Mesendoderm (in vitro differentiated cells): ENCODE data around the gene CDIPT. TPM values are rescaled to one million over a fixed set of nuclear protein-coding genes. Genes with fewer than 3 reads are reported as not detected.
"Not testable (repeated sequence)": the region's sequence is repeated elsewhere in the genome, so short reads cannot be mapped to it uniquely, and the experiment has no call there.

ENCODE experiments used
- DNase-seq: peaks from one replicate; pipeline ENCODE4 v3.0.0; 2013
- H2AK5ac ChIP-seq: 2 replicates; pipeline ENCODE4 v1.6.1; 2013; ENCODE audit warnings: low read length, inconsistent platforms
- H2BK120ac ChIP-seq: 2 replicates; pipeline ENCODE4 v1.6.1; 2013; ENCODE audit warnings: low read depth, mild to moderate bottlenecking, low read length, moderate library complexity, mixed read lengths
- H2BK15ac ChIP-seq: replicated peaks from 2 replicates; pipeline ENCODE4 v1.6.1; 2013; ENCODE audit warnings: low read depth, mild to moderate bottlenecking, moderate library complexity
- H2BK5ac ChIP-seq: 2 replicates; pipeline ENCODE4 v1.6.1; 2013; ENCODE audit warnings: low read length, inconsistent platforms
- H3K18ac ChIP-seq: 2 replicates; pipeline ENCODE4 v1.6.1; 2013; ENCODE audit warnings: mild to moderate bottlenecking, low read length, mixed read lengths
- H3K23ac ChIP-seq: one replicate; pipeline ENCODE4 v1.6.1; 2013; ENCODE audit warnings: low read length
- H3K27ac ChIP-seq: 2 replicates; pipeline ENCODE4 v1.5.1; 2013; ENCODE audit warnings: low read depth, mild to moderate bottlenecking, inconsistent platforms, low read length, moderate library complexity
- H3K27me3 ChIP-seq: 2 replicates; pipeline ENCODE4 v1.6.1; 2013; ENCODE audit warnings: low read length, control low read depth, mild to moderate bottlenecking, inconsistent platforms; ENCODE audit not compliant: insufficient read depth, poor library complexity
- H3K36me3 ChIP-seq: 2 replicates; pipeline ENCODE4 v1.6.1; 2013; ENCODE audit warnings: low read length, inconsistent platforms; ENCODE audit not compliant: control insufficient read depth, insufficient read depth
- H3K4ac ChIP-seq: one replicate; pipeline ENCODE4 v1.6.1; 2013; ENCODE audit warnings: low read depth, mild to moderate bottlenecking, low read length, moderate library complexity
- H3K4me1 ChIP-seq: 2 replicates; pipeline ENCODE4 v1.6.1; 2013; ENCODE audit warnings: low read depth, low read length, inconsistent platforms; ENCODE audit not compliant: control insufficient read depth
- H3K4me2 ChIP-seq: 2 replicates; pipeline ENCODE4 v1.6.1; 2013; ENCODE audit warnings: low read length
- H3K4me3 ChIP-seq: 2 replicates; pipeline ENCODE4 v1.5.1; 2013; ENCODE audit warnings: mild to moderate bottlenecking, low read length
- H3K56ac ChIP-seq: one replicate; pipeline ENCODE4 v1.6.1; 2013; ENCODE audit warnings: low read length
- H3K79me1 ChIP-seq: 2 replicates; pipeline ENCODE4 v1.6.1; 2013; ENCODE audit warnings: low read length, inconsistent platforms
- H3K79me2 ChIP-seq: 2 replicates; pipeline ENCODE4 v1.6.1; 2013; ENCODE audit warnings: mild to moderate bottlenecking, low read length; ENCODE audit not compliant: control insufficient read depth, insufficient read depth
- H3K9ac ChIP-seq: 2 replicates; pipeline ENCODE4 v1.6.1; 2013; ENCODE audit warnings: low read length, inconsistent platforms
- H4K5ac ChIP-seq: one replicate; pipeline ENCODE4 v1.6.1; 2013; ENCODE audit warnings: low read length
- H4K8ac ChIP-seq: one replicate; pipeline ENCODE4 v1.6.1; 2013; ENCODE audit warnings: low read depth, mild to moderate bottlenecking, control low read depth, low read length, moderate library complexity
- WGBS: extraction: QIAGEN DNeasy Blood & Tissue Kit; methylation state at CpG from one replicate; pipeline ENCODE4 v1.1.7; 2013; ENCODE audit warnings: low lambda C conversion rate, missing lambda C conversion rate; ENCODE audit not compliant: insufficient coverage; ENCODE audit errors: extremely low coverage; 5-methylcytosine and 5-hydroxymethylcytosine counted together
- polyA plus RNA-seq, 2 experiments: library from polyadenylated mRNA; stranded (reverse); fragments of 200-250 nt; gene quantifications; one replicate each; pipeline ENCODE4 v1.2.3, GENCODE V29; 2013

CDIPT gene, protein sequence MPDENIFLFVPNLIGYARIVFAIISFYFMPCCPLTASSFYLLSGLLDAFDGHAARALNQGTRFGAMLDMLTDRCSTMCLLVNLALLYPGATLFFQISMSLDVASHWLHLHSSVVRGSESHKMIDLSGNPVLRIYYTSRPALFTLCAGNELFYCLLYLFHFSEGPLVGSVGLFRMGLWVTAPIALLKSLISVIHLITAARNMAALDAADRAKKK
- 47.5 TPM for polyA plus RNA-seq (2013, experiment 1 of 2)
- 46.8 TPM for polyA plus RNA-seq (2013, experiment 2 of 2)

DNA sequence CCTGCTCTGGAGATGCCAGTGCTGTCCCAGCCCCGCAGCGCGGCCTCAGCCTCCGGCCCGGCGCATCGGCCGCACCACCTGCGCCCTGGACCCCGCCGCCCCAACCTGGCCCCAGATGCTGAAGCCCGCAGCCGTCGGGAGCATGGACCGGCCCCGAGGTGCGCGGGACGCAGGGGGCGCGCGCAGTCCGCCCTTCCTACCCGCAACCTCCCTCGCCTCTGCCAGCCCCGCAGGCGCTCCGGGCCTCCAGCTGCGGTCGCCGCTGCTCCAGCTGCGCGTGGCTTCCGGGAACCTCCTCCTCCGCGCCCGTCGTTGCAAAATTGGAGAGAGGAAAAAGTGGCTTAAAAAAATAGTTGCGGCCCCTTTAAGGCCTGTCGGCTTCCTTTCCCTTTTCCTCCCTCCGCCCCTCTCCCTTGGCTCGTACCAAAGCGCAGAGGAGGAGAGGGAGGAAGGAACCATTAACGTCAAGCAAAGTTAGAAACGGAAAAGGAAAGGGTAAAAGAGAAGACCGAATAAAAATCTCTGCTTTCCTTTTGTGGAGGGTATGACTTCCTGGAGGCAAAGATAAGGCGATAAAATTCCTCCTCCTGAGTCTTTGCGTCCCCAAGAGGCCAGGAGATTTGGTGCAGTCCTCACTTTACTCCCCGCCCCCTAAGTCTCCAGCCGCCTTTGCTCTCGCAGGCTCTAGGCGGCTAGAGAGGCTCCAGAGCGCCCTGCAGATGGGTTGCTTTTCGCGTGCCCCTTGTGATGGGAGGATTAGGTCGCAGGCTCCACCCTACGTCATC lies at the start of gene CDIPT:
CDIPT (minus strand) TSS at position 343 of the 785 bp plus-strand sequence. CDS start 369 bp downstream, outside the sequence.
- peak within 1 kb of the TSS; percentile 92 for H3K9ac ChIP-seq
- H3K23ac ChIP-seq = peak within 1 kb of the TSS; percentile 89
- H3K79me2 ChIP-seq = peaks cover 4% of the 10 kb centered on the region
- H4K5ac ChIP-seq = no peak within 1 kb of the TSS
- H3K4ac ChIP-seq = peak within 1 kb of the TSS; percentile 22
- H3K56ac ChIP-seq = peak within 1 kb of the TSS; percentile 89
- peak within 1 kb of the TSS; percentile 97 for H3K4me2 ChIP-seq
- peak within 1 kb of the TSS; percentile 52 for H3K27ac ChIP-seq
- WGBS = no CpG with 5 or more reads among the region's 57 CpGs
- no peak within 1 kb of the TSS for H2AK5ac ChIP-seq
- no peaks in the 10 kb centered on the region for H3K36me3 ChIP-seq
- H3K4me1 ChIP-seq = peaks cover 2% of the 10 kb centered on the region
- no peak within 1 kb of the TSS for H4K8ac ChIP-seq
- H2BK120ac ChIP-seq = no peak within 1 kb of the TSS
- DNase-seq = peak; percentile 98
- H2BK5ac ChIP-seq = peak within 1 kb of the TSS; percentile 29
- H3K79me1 ChIP-seq = peaks cover 6% of the 10 kb centered on the region
- no peak within 1 kb of the TSS for H2BK15ac ChIP-seq
- peak within 1 kb of the TSS; percentile 29 for H3K18ac ChIP-seq
- H3K4me3 ChIP-seq = peak within 1 kb of the TSS; percentile 89
- H3K27me3 ChIP-seq = no peaks in the 10 kb centered on the region

DNA sequence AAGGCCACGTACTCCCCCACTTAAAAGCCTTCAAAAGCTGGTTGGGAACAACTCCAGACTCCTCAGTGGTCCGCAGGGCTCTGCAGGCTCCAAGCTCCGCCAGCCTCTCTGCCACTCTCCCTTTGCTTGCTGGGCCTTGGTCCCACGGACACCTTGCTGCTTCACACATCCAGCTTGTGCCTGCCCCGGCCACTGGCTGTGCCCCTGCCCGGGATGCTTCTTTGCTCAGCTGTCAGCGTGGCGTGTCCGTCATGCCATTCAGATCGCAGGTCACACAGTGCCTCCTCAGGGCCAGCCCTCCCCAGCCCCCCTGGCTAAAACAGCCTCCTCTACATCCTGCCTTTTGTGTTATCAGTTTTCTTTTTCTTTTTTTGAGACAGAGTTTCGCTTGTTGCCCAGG lies 49.1 kb upstream of the CDIPT start:
- Histone ChIP-seq H3K79me1 (no peaks in the 10 kb centered on the region), H2BK15ac (no peak overlapping the region), H3K23ac (no peak overlapping the region), H3K4me3 (no peak overlapping the region), H3K27ac (no peak overlapping the region), H3K4ac (no peak overlapping the region), H4K5ac (no peak overlapping the region), H3K56ac (no peak overlapping the region), H3K36me3 (no peaks in the 10 kb centered on the region), H3K79me2 (no peaks in the 10 kb centered on the region), H3K9ac (no peak overlapping the region), H3K18ac (no peak overlapping the region), H4K8ac (no peak overlapping the region), H3K4me2 (no peak overlapping the region), H3K4me1 (no peaks in the 10 kb centered on the region), H2BK5ac (no peak overlapping the region), H2AK5ac (no peak overlapping the region), H3K27me3 (no peaks in the 10 kb centered on the region), H2BK120ac (no peak overlapping the region)
- DNase-seq = no peak
- no CpG with 5 or more reads among the region's 11 CpGs for WGBS

DNA sequence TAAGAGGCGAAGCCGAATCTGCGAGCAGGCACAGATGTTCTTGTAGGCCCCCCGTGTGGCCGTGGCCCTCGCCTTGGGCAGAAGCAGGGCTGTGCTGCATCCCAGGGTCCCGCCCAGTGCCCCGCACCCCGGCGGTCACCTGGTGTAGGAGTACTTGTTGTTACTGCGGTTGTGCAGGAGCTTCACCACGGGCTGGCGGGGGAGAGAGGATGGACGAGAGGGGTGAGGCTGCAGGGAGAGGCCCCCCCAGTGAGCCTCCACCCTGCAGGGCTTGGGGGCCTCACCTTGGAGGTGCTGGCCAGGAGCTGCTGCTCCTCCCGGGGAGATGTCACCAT lies 48.6 kb upstream of the CDIPT start:
- H3K56ac ChIP-seq = no peak overlapping the region
- H3K4ac ChIP-seq = no peak overlapping the region
- DNase-seq = no peak
- H3K4me1 ChIP-seq = no peaks in the 10 kb centered on the region
- H3K27me3 ChIP-seq = no peaks in the 10 kb centered on the region
- H3K9ac ChIP-seq = no peak overlapping the region
- H2BK15ac ChIP-seq = no peak overlapping the region
- H4K5ac ChIP-seq = no peak overlapping the region
- no CpG with 5 or more reads among the region's 15 CpGs for WGBS
- H3K4me3 ChIP-seq = no peak overlapping the region
- H2AK5ac ChIP-seq = no peak overlapping the region
- H2BK5ac ChIP-seq = no peak overlapping the region
- H2BK120ac ChIP-seq = no peak overlapping the region
- H3K18ac ChIP-seq = no peak overlapping the region
- no peaks in the 10 kb centered on the region for H3K79me1 ChIP-seq
- no peak overlapping the region for H4K8ac ChIP-seq
- H3K27ac ChIP-seq = no peak overlapping the region
- H3K79me2 ChIP-seq = no peaks in the 10 kb centered on the region
- H3K23ac ChIP-seq = no peak overlapping the region
- H3K4me2 ChIP-seq = no peak overlapping the region
- no peaks in the 10 kb centered on the region for H3K36me3 ChIP-seq

DNA sequence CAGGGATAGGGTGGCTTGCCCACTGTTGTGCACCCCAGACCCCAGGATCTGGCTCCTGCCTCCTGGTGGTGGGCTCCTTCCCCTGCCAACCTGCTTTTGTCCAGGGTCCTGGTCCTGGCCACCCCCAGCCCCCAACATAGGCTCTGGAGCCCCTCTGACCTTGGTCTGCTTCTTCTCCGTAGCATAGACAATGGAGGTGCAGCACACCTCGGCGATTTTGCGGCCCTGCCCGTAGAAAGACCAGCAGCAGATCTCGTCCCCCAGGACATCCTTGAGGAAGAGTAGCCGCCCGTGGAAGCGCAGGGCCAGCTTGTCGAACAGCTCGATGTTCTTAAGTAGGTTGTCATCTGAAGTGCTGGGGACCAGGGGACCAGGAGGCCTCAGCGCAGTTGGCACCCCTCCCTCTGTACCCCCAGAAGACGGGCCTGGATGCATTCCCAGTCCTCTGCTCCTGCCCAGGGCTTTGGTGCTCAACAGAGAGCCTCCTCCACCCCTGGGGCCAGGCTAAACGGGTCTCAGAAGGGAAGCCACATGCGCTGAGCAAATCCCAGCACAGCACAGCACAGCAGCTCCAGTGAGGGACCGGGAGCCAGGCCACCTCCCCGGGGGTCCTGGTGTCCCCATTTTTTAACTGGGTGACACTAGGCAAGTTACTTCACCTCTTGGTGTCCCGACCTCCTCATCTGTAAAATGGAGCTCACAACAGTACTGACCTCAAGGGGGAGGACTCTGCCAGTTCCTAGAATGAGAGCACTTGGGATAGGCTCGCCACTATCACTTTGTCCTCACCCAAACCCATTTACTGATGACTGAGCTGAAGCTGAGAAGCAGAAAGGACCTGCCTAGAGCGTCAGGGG lies 48.0 kb upstream of the CDIPT start:
- Histone ChIP-seq H3K79me2 (no peaks in the 10 kb centered on the region), H3K27ac (no peak overlapping the region), H3K9ac (no peak overlapping the region), H2BK15ac (no peak overlapping the region), H2BK120ac (no peak overlapping the region), H3K23ac (no peak overlapping the region), H3K56ac (no peak overlapping the region), H3K4me1 (no peaks in the 10 kb centered on the region), H3K4ac (no peak overlapping the region), H3K27me3 (no peaks in the 10 kb centered on the region), H3K4me2 (no peak overlapping the region), H3K4me3 (no peak overlapping the region), H2BK5ac (no peak overlapping the region), H3K18ac (no peak overlapping the region), H2AK5ac (no peak overlapping the region), H4K5ac (no peak overlapping the region), H4K8ac (no peak overlapping the region), H3K36me3 (no peaks in the 10 kb centered on the region), H3K79me1 (no peaks in the 10 kb centered on the region)
- DNase-seq = no peak
- WGBS = no CpG with 5 or more reads among the region's 20 CpGs

DNA sequence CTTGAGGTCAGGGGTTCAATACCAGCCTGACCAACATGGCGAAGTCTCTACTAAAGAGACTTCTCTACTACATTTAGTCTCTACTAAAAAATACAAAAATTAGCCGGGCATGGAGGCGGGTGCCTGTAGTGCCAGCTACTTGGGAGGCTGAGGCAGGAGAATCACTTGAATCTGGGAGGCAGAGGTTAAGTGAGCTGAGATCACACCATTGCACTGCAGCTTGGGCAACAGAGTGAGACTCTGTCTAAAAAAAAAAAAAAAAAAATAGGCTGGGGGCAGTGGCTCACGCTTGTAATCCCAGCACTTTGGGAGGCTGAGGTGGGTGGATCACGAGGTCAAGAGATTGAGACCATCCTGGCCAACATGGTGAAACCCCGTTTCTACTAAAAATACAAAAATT lies 46.8 kb upstream of the CDIPT start:
- H3K4me2 ChIP-seq, H3K79me1 ChIP-seq, H3K79me2 ChIP-seq, H3K18ac ChIP-seq, H2AK5ac ChIP-seq, H3K36me3 ChIP-seq, H2BK120ac ChIP-seq, H3K4me1 ChIP-seq, H3K9ac ChIP-seq, H4K8ac ChIP-seq, H3K27ac ChIP-seq, H3K4me3 ChIP-seq, H2BK15ac ChIP-seq, H3K4ac ChIP-seq, DNase-seq, H3K27me3 ChIP-seq, H3K23ac ChIP-seq, H4K5ac ChIP-seq, H2BK5ac ChIP-seq, H3K56ac ChIP-seq: not testable (repeated sequence)
- WGBS = no CpG with 5 or more reads among the region's 6 CpGs
